IMR-90 (cell line): Measurements from ENCODE around the gene IMP3. TPM values are rescaled to one million over a fixed set of nuclear protein-coding genes. Genes with fewer than 3 reads are reported as not detected.

ENCODE experiments used
- ATAC-seq: fragments of 200-7000 bp; cut with Tn5 transposase; 2 replicates; pipeline ENCODE4 v1.9.1; 2020; ENCODE audit warnings: low read depth, mild to moderate bottlenecking, moderate library complexity
- BruUV-seq: library from RNA; stranded (reverse); fragments of 400-500 nt; replicated peaks from 2 replicates; lab custom pipeline; 2021; lab: Mats Ljungman, UMichigan
- CTCF ChIA-PET: fragments of 300-600 bp; formaldehyde crosslinking; extraction: SDS; loops from one replicate; lab custom pipeline; 2021; ENCODE audit warnings: antibody characterized with exemption; lab: Yijun Ruan, JAX
- POLR2A ChIA-PET: fragments of 300-600 bp; sonication (Branson Sonifier 250); formaldehyde crosslinking; loops from one replicate; lab custom pipeline; 2022; ENCODE audit warnings: antibody characterized with exemption; ENCODE audit not compliant: unreplicated experiment; lab: Charles Lee
- DNase-seq: peaks from one replicate; pipeline ENCODE4 v3.0.0; 2013
- H2AFZ ChIP-seq: replicated peaks from 2 replicates; pipeline ENCODE3; 2013; ENCODE audit warnings: low read length, mild to moderate bottlenecking; ENCODE audit not compliant: poor library complexity
- H2AK5ac ChIP-seq: 2 replicates; pipeline ENCODE4 v1.6.1; 2013; ENCODE audit warnings: low read depth, low read length, inconsistent platforms
- H2AK9ac ChIP-seq: replicated peaks from 2 replicates; pipeline ENCODE3; 2013; ENCODE audit warnings: mild to moderate bottlenecking, low read depth, low read length, moderate library complexity; ENCODE audit not compliant: poor library complexity
- H2BK120ac ChIP-seq: 2 replicates; pipeline ENCODE4 v1.6.1; 2013; ENCODE audit warnings: low read depth, low read length, inconsistent platforms
- H2BK15ac ChIP-seq: 3 replicates; pipeline ENCODE4 v1.6.1; 2013; ENCODE audit warnings: low read depth, low read length, inconsistent platforms
- H2BK20ac ChIP-seq: 2 replicates; pipeline ENCODE4 v1.6.1; 2013; ENCODE audit warnings: low read depth, mild to moderate bottlenecking, inconsistent platforms, low read length, moderate library complexity
- H2BK5ac ChIP-seq: 2 replicates; pipeline ENCODE4 v1.6.1; 2013; ENCODE audit warnings: mild to moderate bottlenecking, low read depth, low read length, inconsistent platforms; ENCODE audit not compliant: poor library complexity, severe bottlenecking
- H3K14ac ChIP-seq: replicated peaks from 2 replicates; pipeline ENCODE4 v1.6.1; 2013; ENCODE audit warnings: low read depth, low read length, inconsistent platforms
- H3K18ac ChIP-seq: 2 replicates; pipeline ENCODE4 v1.6.1; 2013; ENCODE audit warnings: low read depth, low read length, control low read depth
- H3K23ac ChIP-seq: 2 replicates; pipeline ENCODE4 v1.6.1; 2013; ENCODE audit warnings: low read depth, low read length, inconsistent platforms
- H3K27ac ChIP-seq: 2 replicates; pipeline ENCODE4 v1.5.1; 2013; ENCODE audit warnings: mild to moderate bottlenecking, control low read depth, low read length; ENCODE audit not compliant: insufficient read depth
- H3K27me3 ChIP-seq: 2 replicates; pipeline ENCODE4 v1.6.1; 2013; ENCODE audit warnings: low read length; ENCODE audit not compliant: control insufficient read depth, insufficient read depth
- H3K36me3 ChIP-seq: 2 replicates; pipeline ENCODE4 v1.6.1; 2013; ENCODE audit warnings: low read length, mixed read lengths; ENCODE audit not compliant: control insufficient read depth, insufficient read depth
- H3K4ac ChIP-seq: 2 replicates; pipeline ENCODE4 v1.6.1; 2013; ENCODE audit warnings: low read depth, low read length, inconsistent platforms
- H3K4me1 ChIP-seq: 2 replicates; pipeline ENCODE4 v1.6.1; 2013; ENCODE audit warnings: low read length, mixed read lengths; ENCODE audit not compliant: control insufficient read depth, insufficient read depth
- H3K4me2 ChIP-seq: 2 replicates; pipeline ENCODE4 v1.6.1; 2013; ENCODE audit warnings: low read depth, mild to moderate bottlenecking, control low read depth, low read length, moderate library complexity
- H3K4me3 ChIP-seq: 2 replicates; pipeline ENCODE4 v1.5.1; 2013; ENCODE audit warnings: low read depth, mild to moderate bottlenecking, control low read depth, low read length, moderate library complexity; ENCODE audit not compliant: insufficient read depth
- H3K56ac ChIP-seq: 2 replicates; pipeline ENCODE4 v1.6.1; 2013; ENCODE audit warnings: low read length, inconsistent platforms; ENCODE audit not compliant: insufficient read depth; ENCODE audit errors: extremely low read depth
- H3K79me1 ChIP-seq, 2 experiments: 2 replicates each; pipeline ENCODE4 v1.6.1; 2013; ENCODE audit warnings: low read length in 2 of 2, inconsistent platforms in 1 of 2, low read depth in 1 of 2
- H3K9ac ChIP-seq: 2 replicates; pipeline ENCODE4 v1.6.1; 2013; ENCODE audit warnings: low read depth, low read length, control low read depth
- H3K9me1 ChIP-seq: 2 replicates; pipeline ENCODE4 v1.6.1; 2013; ENCODE audit warnings: low read length, inconsistent platforms; ENCODE audit not compliant: insufficient read depth
- H3K9me3 ChIP-seq: 2 replicates; pipeline ENCODE4 v1.6.1; 2013; ENCODE audit warnings: low read length; ENCODE audit not compliant: control insufficient read depth, insufficient read depth
- H4K20me1 ChIP-seq: 2 replicates; pipeline ENCODE4 v1.6.1; 2013; ENCODE audit warnings: low read length, inconsistent platforms; ENCODE audit not compliant: insufficient read depth
- H4K5ac ChIP-seq: 2 replicates; pipeline ENCODE4 v1.6.1; 2013; ENCODE audit warnings: mild to moderate bottlenecking, low read depth, low read length, control low read depth
- H4K8ac ChIP-seq, 2 experiments: 2 replicates each; pipeline ENCODE4 v1.6.1; 2013; ENCODE audit warnings: low read depth in 2 of 2, low read length in 2 of 2, control low read depth in 1 of 2, inconsistent platforms in 1 of 2
- H4K91ac ChIP-seq: 2 replicates; pipeline ENCODE4 v1.6.1; 2013; ENCODE audit warnings: low read depth, low read length, inconsistent platforms; ENCODE audit not compliant: insufficient read depth
- BHLHE40 ChIP-seq: fragments of 150-350 bp; IDR thresholded peaks from 2 replicates; pipeline ENCODE4 v1.6.1; 2016; ENCODE audit warnings: mild to moderate bottlenecking, low read depth, low read length
- CEBPB ChIP-seq: IDR thresholded peaks from 2 replicates; pipeline ENCODE4 v1.6.1; 2012; ENCODE audit warnings: low read depth, low read length, improper control_type of control experiment
- CHD1 ChIP-seq: IDR thresholded peaks from 2 replicates; pipeline ENCODE4 v1.6.1; 2012; ENCODE audit warnings: low read depth, low read length, improper control_type of control experiment
- CTCF ChIP-seq: conservative IDR thresholded peaks from 2 replicates; pipeline ENCODE4 v1.5.1; 2012; ENCODE audit warnings: mild to moderate bottlenecking, low read depth, low read length, improper control_type of control experiment
- ELK1 ChIP-seq: fragments of 150-350 bp; IDR thresholded peaks from 2 replicates; pipeline ENCODE4 v1.6.1; 2016; ENCODE audit warnings: low read depth, mild to moderate bottlenecking, low read length, moderate library complexity, borderline replicate concordance
- FOS ChIP-seq: fragments of 150-350 bp; IDR thresholded peaks from 2 replicates; pipeline ENCODE4 v1.6.1; 2016; ENCODE audit warnings: low read depth, low read length
- MXI1 ChIP-seq: IDR thresholded peaks from 2 replicates; pipeline ENCODE4 v1.6.1; 2012; ENCODE audit warnings: low read depth, mild to moderate bottlenecking, low read length, moderate library complexity, borderline replicate concordance
- NFE2L2 ChIP-seq: fragments of 150-350 bp; IDR thresholded peaks from 2 replicates; pipeline ENCODE4 v1.6.1; 2016; ENCODE audit warnings: low read depth, mild to moderate bottlenecking, low read length
- POLR2A ChIP-seq: IDR thresholded peaks from 2 replicates; pipeline ENCODE4 v1.6.1; 2012; ENCODE audit warnings: mild to moderate bottlenecking, low read depth, low read length
- RAD21 ChIP-seq: IDR thresholded peaks from 2 replicates; pipeline ENCODE4 v1.6.1; 2012; ENCODE audit warnings: low read length, improper control_type of control experiment
- RCOR1 ChIP-seq: IDR thresholded peaks from 2 replicates; pipeline ENCODE4 v1.6.1; 2012; ENCODE audit warnings: mild to moderate bottlenecking, low read length, improper control_type of control experiment; ENCODE audit not compliant: insufficient replicate concordance
- RFX5 ChIP-seq: IDR thresholded peaks from 2 replicates; pipeline ENCODE4 v1.8.0; 2012; ENCODE audit warnings: low read depth, mild to moderate bottlenecking, low read length, moderate library complexity
- SMC3 ChIP-seq: fragments of 150-350 bp; IDR thresholded peaks from 2 replicates; pipeline ENCODE4 v1.6.1; 2016; ENCODE audit warnings: low read depth, mild to moderate bottlenecking, antibody characterized with exemption, low read length, moderate library complexity
- USF2 ChIP-seq: fragments of 150-350 bp; IDR thresholded peaks from 2 replicates; pipeline ENCODE4 v1.6.1; 2017; ENCODE audit warnings: mild to moderate bottlenecking, antibody characterized with exemption, low read length, low read depth
- WGBS, 2 experiments: methylation state at CpG; one replicate each; pipeline versions ENCODE4 v1.1.5 to v1.1.7; 2013; ENCODE audit warnings: missing lambda C conversion rate in 2 of 2; ENCODE audit not compliant: insufficient read length in 1 of 2; ENCODE audit errors: extremely low coverage in 2 of 2; 5-methylcytosine and 5-hydroxymethylcytosine counted together
- dilution Hi-C: fragments of 300-500 bp; cut with HindIII; formaldehyde crosslinking; loops from one replicate; pipeline ENCODE4 v1.14.3; 2018; ENCODE audit warnings: low sequenced_read_pairs; ENCODE audit not compliant: unreplicated experiment
- in situ Hi-C: fragments of 300-500 bp; cut with MboI; formaldehyde crosslinking; loops from 3 replicates; pipeline ENCODE4 v1.14.3; 2019; ENCODE audit warnings: low sequenced_read_pairs, inconsistent platforms, mixed read lengths
- intact Hi-C: fragments of 100-400 bp; cut with micrococcal nuclease; formaldehyde crosslinking; loops from 2 replicates; pipeline ENCODE4 v1.10.0; 2022
- polyA plus RNA-seq, 3 experiments: library from polyadenylated mRNA; depleted of rRNA; stranded (reverse); fragments of >200 nt; gene quantifications; 2 replicates each; pipeline ENCODE4 v1.2.3, GENCODE V29; 2012; ENCODE audit warnings: low replicate concordance in 1 of 3
- total RNA-seq: library from RNA; depleted of rRNA; stranded (reverse); fragments of >200 nt; gene quantifications from 2 replicates; pipeline ENCODE4 v1.2.3, GENCODE V29; 2012

The IMP3 gene
- total and polyA plus RNA-seq, 2 of the 4 experiments (the other 2 are of a cell fraction), result 42.1 to 59.3 TPM

- 0 out of 2 replicates have a peak, but pooled peaks cover 18% of the 10 kb centered on the region for H3K9me1 ChIP-seq
- no peak overlapping the region for H2BK120ac ChIP-seq
- no peak for ATAC-seq
- no peak overlapping the region for H3K27ac ChIP-seq
- TF ChIP-seq USF2, result no peak
- no peak for TF ChIP-seq CHD1
- TF ChIP-seq MXI1, result no peak
- no peak for TF ChIP-seq RAD21
- no peak for TF ChIP-seq SMC3
- no peak for TF ChIP-seq POLR2A
- TF ChIP-seq CTCF, result no peak
- no peak for TF ChIP-seq RFX5
- no peak for TF ChIP-seq ELK1
- no peak for TF ChIP-seq CEBPB
- no peak for TF ChIP-seq FOS
- no peak for TF ChIP-seq RCOR1
- no peak for TF ChIP-seq BHLHE40
- no peak for TF ChIP-seq NFE2L2
- no peak overlapping the region for H3K18ac ChIP-seq
- H2BK5ac ChIP-seq, result no peak overlapping the region
- H4K20me1 ChIP-seq, result peaks cover 18% of the 10 kb centered on the region
- 94% methylated on average over 12 of the region's 16 CpGs; no CpG with 5 or more reads in 1 of the 2 experiments for WGBS, 2 experiments
- no peaks in the 10 kb centered on the region for H3K9me3 ChIP-seq
- H3K4me1 ChIP-seq, result peaks cover 13% of the 10 kb centered on the region
- dilution Hi-C loops, result no loop called here
- no peaks in the 10 kb centered on the region for H3K27me3 ChIP-seq
- H3K4ac ChIP-seq, result no peak overlapping the region
- no peak overlapping the region for H2BK15ac ChIP-seq
- no peak overlapping the region for H4K91ac ChIP-seq
- ChIA-PET CTCF (interaction anchor here (0.7 kb wide), 1 partner anchor 39 kb away, joined by 4 read pairs; no protein-coding TSS in a partner anchor), POLR2A (no interaction called here)
- intact Hi-C loops, result loop anchor here (10.0 kb wide), 1 partner anchor 53 kb away; the partner anchor contains the start of gene SNUPN
- no peak overlapping the region for H4K5ac ChIP-seq
- H3K79me1 ChIP-seq, result peaks cover 0 to 17% of the 10 kb centered on the region in 2 experiments
- H2AK9ac ChIP-seq, result no peak overlapping the region
- no peak for DNase-seq
- H4K8ac ChIP-seq, result no peak overlapping the region
- in situ Hi-C loops, result no loop called here
- H2AFZ ChIP-seq, result no peak overlapping the region
- H3K56ac ChIP-seq, result no peak overlapping the region
- no peak overlapping the region for H2BK20ac ChIP-seq
- H3K23ac ChIP-seq, result no peak overlapping the region
- no peak overlapping the region for H3K4me2 ChIP-seq
- H3K4me3 ChIP-seq, result no peak overlapping the region
- H3K14ac ChIP-seq, result no peak overlapping the region
- H3K9ac ChIP-seq, result no peak overlapping the region
- no TSS peak for BruUV-seq
- H3K36me3 ChIP-seq, result peaks cover 5% of the 10 kb centered on the region; the same call in 1 of the 2 replicates
- H2AK5ac ChIP-seq, result no peak overlapping the region
These were observed 37.7 kb upstream of the IMP3 start for GRCh38 chr15:75677465-75678323.
